ENCODE results near the gene HSD11B1L.

GRCh38 chr19:5711713-5712161 lies 30.9 kb downstream of the HSD11B1L start:
- TF ChIP-seq, protein P1, sequence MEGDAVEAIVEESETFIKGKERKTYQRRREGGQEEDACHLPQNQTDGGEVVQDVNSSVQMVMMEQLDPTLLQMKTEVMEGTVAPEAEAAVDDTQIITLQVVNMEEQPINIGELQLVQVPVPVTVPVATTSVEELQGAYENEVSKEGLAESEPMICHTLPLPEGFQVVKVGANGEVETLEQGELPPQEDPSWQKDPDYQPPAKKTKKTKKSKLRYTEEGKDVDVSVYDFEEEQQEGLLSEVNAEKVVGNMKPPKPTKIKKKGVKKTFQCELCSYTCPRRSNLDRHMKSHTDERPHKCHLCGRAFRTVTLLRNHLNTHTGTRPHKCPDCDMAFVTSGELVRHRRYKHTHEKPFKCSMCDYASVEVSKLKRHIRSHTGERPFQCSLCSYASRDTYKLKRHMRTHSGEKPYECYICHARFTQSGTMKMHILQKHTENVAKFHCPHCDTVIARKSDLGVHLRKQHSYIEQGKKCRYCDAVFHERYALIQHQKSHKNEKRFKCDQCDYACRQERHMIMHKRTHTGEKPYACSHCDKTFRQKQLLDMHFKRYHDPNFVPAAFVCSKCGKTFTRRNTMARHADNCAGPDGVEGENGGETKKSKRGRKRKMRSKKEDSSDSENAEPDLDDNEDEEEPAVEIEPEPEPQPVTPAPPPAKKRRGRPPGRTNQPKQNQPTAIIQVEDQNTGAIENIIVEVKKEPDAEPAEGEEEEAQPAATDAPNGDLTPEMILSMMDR (tag by site-specific recombination; IDR thresholded peaks at IDR 0.05), result no peak
- TF ChIP-seq REST (tag by site-specific recombination; IDR thresholded peaks at IDR 0.05) (no peak), ZNF214 (tag by site-specific recombination; IDR thresholded peaks at IDR 0.05; ENCODE audit: borderline replicate concordance) (no peak), TCF7L2 (IDR thresholded peaks at IDR 0.05; ENCODE audit: borderline replicate concordance, low read depth, low read length) (no peak), ZBTB21 (tag by site-specific recombination; IDR thresholded peaks at IDR 0.05) (no peak)
